ENCODE results near the gene MAP2K5.

Gene MAP2K5

GRCh38 chr15:67521783-67522568 lies 20.5 kb upstream of the MAP2K5 start:
- DNase-seq (ENCODE audit: low read depth): no peak

- no peak for DNase-seq (ENCODE audit: low read depth)
These were observed 19.2 kb upstream of the MAP2K5 start for GRCh38 chr15:67523330-67523729.

GRCh38 chr15:67524235-67524634 lies 18.3 kb upstream of the MAP2K5 start:
- no peak for DNase-seq (ENCODE audit: low read depth)

- no peak for DNase-seq (ENCODE audit: low read depth)
These were observed 14.0 kb upstream of the MAP2K5 start for GRCh38 chr15:67528513-67528912.

GRCh38 chr15:67531379-67531914 lies 11.1 kb upstream of the MAP2K5 start:
- no peak for DNase-seq (ENCODE audit: low read depth)

GRCh38 chr15:67533873-67534272 lies 8.6 kb upstream of the MAP2K5 start:
- no peak for DNase-seq (ENCODE audit: low read depth)

- no peak for DNase-seq (ENCODE audit: low read depth)
These were observed 8.1 kb upstream of the MAP2K5 start for GRCh38 chr15:67534360-67534759.

GRCh38 chr15:67537771-67538170 lies 4.7 kb upstream of the MAP2K5 start:
- no peak for DNase-seq (ENCODE audit: low read depth)

- no peak for DNase-seq (ENCODE audit: low read depth)
These were observed 830 bp downstream of the MAP2K5 start for GRCh38 chr15:67543348-67543718.

- no peak for DNase-seq (ENCODE audit: low read depth)
These were observed 2.0 kb downstream of the MAP2K5 start for GRCh38 chr15:67544475-67544874.

- DNase-seq (ENCODE audit: low read depth): no peak
These were observed 3.4 kb downstream of the MAP2K5 start for GRCh38 chr15:67545864-67546263.

GRCh38 chr15:67547064-67547463 lies 4.6 kb downstream of the MAP2K5 start:
- no peak for DNase-seq (ENCODE audit: low read depth)

GRCh38 chr15:67547836-67548235 lies 5.3 kb downstream of the MAP2K5 start:
- no peak for DNase-seq (ENCODE audit: low read depth)

- DNase-seq (ENCODE audit: low read depth): no peak
These were observed 5.8 kb downstream of the MAP2K5 start for GRCh38 chr15:67548236-67548852.

GRCh38 chr15:67548862-67549651 lies 6.6 kb downstream of the MAP2K5 start:
- no peak for DNase-seq (ENCODE audit: low read depth)

- DNase-seq (ENCODE audit: low read depth): no peak
These were observed 7.2 kb downstream of the MAP2K5 start for GRCh38 chr15:67549736-67550135.

GRCh38 chr15:67550522-67550921 lies 8.0 kb downstream of the MAP2K5 start:
- no peak for DNase-seq (ENCODE audit: low read depth)

GRCh38 chr15:67551207-67551743 lies 8.8 kb downstream of the MAP2K5 start:
- DNase-seq (ENCODE audit: low read depth): no peak

GRCh38 chr15:67554580-67554979 lies 12.1 kb downstream of the MAP2K5 start:
- DNase-seq (ENCODE audit: low read depth): no peak

GRCh38 chr15:67556976-67557570 lies 14.6 kb downstream of the MAP2K5 start:
- no peak for DNase-seq (ENCODE audit: low read depth)

GRCh38 chr15:67558502-67558901 lies 16.0 kb downstream of the MAP2K5 start:
- no peak for DNase-seq (ENCODE audit: low read depth)

GRCh38 chr15:67559158-67559557 lies 16.7 kb downstream of the MAP2K5 start:
- DNase-seq (ENCODE audit: low read depth): no peak

Data from activated T-helper 9 cell treated with anti-CD3 and anti-CD28 coated beads, Interleukin-2, amount 50 U/mL, for 16 hours (primary cell).